Breast epithelium (tissue), 4 donors: Measurements from ENCODE around the gene DNAJA3. TPM values are rescaled to one million over a fixed set of nuclear protein-coding genes. Genes with fewer than 3 reads are reported as not detected.

Experiments used
- DNase-seq, 2 donors: peaks; one replicate each; pipeline ENCODE4 v3.0.0-alpha.2; 2019; ENCODE audit warnings: low spot score in 2 of 2
- H3K27ac ChIP-seq, 2 donors: fragments of 200-600 bp; sonication (generic) in 1 of 2; one replicate each; pipeline ENCODE4 v1.5.1; 2016 to 2019; ENCODE audit warnings: mild to moderate bottlenecking in 1 of 2
- H3K27me3 ChIP-seq, 2 donors: fragments of 200-600 bp; sonication (generic) in 1 of 2; one replicate each; pipeline versions ENCODE4 v1.5.1 to v1.6.0; 2017 to 2019; ENCODE audit warnings: control low read depth in 1 of 2, mild to moderate bottlenecking in 1 of 2
- H3K36me3 ChIP-seq: fragments of 200-600 bp; one replicate; pipeline ENCODE4 v1.5.1; 2019
- H3K4me1 ChIP-seq, 2 donors: fragments of 200-600 bp; sonication (generic); one replicate each; pipeline ENCODE4 v1.5.1; 2016 to 2019; ENCODE audit warnings: control low read depth in 1 of 2
- H3K4me3 ChIP-seq, 3 donors: fragments of 200-600 bp; sonication (generic); 1 replicate in 2 of 3; 2 replicates in 1 of 3; pipeline ENCODE4 v1.5.1; 2016 to 2019; ENCODE audit warnings: mild to moderate bottlenecking in 3 of 3, moderate library complexity in 2 of 3
- H3K9me3 ChIP-seq, 2 donors: fragments of 200-600 bp; sonication (generic) in 1 of 2; one replicate each; pipeline ENCODE4 v1.5.1; 2016 to 2019; ENCODE audit warnings: control low read depth in 1 of 2
- POLR2A ChIP-seq: fragments of 450-650 bp; IDR thresholded peaks from one replicate; pipeline ENCODE4 v1.6.1; 2016; ENCODE audit warnings: antibody characterized with exemption, mild to moderate bottlenecking, moderate library complexity
- POLR2AphosphoS5 ChIP-seq, 3 donors: sonication (generic); formaldehyde crosslinking; IDR thresholded peaks; one replicate each; pipeline ENCODE4 v1.6.1; 2017; ENCODE audit warnings: antibody characterized with exemption in 3 of 3
- intact Hi-C: fragments of 100-400 bp; cut with DNase I; formaldehyde crosslinking; loops from one replicate; pipeline ENCODE4 v1.15.1; 2023; ENCODE audit warnings: low total_unique reads
- total RNA-seq, 3 donors: library from RNA; depleted of rRNA; stranded (reverse); fragments of >200 nt; gene quantifications; one replicate each; pipeline ENCODE4 v1.1.0, GENCODE V29; 2016
- TF ChIP-seq, protein P1 (sequence below), 3 donors: fragments of 450-650 bp; IDR thresholded peaks; one replicate each; pipeline ENCODE4 v1.5.1; 2016 to 2017; ENCODE audit warnings: antibody characterized with exemption in 3 of 3, mild to moderate bottlenecking in 3 of 3, moderate library complexity in 3 of 3

Gene DNAJA3
- total RNA-seq, 3 donors from 2014 or later, result 32.6 to 54.2 (median 45.9) TPM

DNA sequence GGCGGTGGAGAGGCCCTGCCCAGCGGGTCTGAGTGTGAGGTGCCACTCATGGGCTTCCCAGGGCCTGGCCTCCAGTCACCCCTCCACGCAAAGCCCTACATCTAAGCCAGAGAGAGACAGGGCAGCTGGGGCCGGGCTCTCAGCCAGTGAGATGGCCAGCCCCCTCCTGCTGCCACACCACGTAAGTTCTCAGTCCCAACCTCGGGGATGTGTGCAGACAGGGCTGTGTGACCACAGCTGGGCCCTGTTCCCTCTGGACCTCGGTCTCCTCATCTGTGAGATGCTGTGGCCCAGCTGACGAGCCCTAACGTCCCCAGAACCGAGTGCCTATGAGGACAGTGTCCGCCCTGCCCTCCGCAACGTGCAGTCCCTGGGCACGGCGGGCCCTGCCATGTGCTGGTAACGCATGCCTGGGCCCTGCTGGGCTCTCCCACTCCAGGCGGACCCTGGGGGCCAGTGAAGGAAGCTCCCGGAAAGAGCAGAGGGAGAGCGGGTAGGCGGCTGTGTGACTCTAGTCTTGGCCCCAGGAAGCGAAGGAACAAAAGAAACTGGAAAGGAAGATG is 42.8 kb upstream of the DNAJA3 start:
- Histone ChIP-seq H3K27me3 (no peaks in the 10 kb centered on the region), H3K4me1 (peaks cover 14 to 28% of the 10 kb centered on the region in 2 donors), H3K9me3 (no peaks in the 10 kb centered on the region), H3K27ac (peak overlapping the region; percentile 38 to 77), H3K36me3 (peaks cover 4% of the 10 kb centered on the region), H3K4me3 (no peak overlapping the region)
- TF ChIP-seq POLR2A, result no peak
- TF ChIP-seq POLR2AphosphoS5 (IDR thresholded peaks at IDR 0.05), result no peak
- TF ChIP-seq, protein P1, sequence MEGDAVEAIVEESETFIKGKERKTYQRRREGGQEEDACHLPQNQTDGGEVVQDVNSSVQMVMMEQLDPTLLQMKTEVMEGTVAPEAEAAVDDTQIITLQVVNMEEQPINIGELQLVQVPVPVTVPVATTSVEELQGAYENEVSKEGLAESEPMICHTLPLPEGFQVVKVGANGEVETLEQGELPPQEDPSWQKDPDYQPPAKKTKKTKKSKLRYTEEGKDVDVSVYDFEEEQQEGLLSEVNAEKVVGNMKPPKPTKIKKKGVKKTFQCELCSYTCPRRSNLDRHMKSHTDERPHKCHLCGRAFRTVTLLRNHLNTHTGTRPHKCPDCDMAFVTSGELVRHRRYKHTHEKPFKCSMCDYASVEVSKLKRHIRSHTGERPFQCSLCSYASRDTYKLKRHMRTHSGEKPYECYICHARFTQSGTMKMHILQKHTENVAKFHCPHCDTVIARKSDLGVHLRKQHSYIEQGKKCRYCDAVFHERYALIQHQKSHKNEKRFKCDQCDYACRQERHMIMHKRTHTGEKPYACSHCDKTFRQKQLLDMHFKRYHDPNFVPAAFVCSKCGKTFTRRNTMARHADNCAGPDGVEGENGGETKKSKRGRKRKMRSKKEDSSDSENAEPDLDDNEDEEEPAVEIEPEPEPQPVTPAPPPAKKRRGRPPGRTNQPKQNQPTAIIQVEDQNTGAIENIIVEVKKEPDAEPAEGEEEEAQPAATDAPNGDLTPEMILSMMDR (IDR thresholded peaks at IDR 0.05), result no peak
- no peak for DNase-seq
- intact Hi-C loops, result no loop called here

DNA sequence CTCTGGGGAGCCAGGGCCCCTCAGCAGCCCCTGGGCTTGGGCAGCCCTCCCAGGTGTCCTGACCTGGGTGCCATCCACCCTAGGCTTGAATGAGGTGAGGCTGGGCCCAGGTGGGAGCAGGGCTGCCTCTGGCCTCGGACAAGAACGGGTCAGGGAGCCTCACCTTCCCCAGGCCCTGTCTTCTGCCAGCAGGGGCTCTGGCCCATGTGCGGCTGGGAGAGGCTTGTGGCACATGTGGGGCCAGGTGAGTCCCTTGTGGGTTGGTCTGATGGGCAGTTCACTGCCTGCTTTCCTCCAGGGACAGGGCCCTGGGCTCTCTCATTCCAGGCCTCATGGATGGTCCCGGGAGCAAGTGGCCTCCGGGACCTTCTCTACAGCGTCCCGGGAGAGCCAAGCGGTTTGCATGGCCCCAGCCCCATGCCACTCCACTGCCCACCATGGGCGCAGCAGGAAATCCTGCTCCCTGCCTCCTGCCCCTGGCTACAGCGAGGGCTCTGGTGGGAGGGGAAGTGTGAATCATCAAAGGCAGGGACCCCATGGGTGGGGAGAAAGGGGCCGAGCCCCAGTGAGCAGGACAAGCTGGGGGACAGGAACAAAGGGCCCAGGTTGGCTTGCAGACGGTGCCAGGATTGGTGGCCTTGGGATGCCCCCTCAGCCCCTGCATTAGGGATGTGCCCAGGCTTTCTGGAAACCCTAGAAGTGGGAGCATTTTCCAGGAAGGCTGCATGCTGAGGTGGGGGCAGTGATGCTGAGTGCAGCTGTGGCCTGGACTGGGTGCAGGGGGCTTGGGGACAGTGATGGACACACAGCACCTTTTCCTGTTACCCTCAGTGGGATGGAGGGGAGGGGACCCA is 41.9 kb upstream of the DNAJA3 start:
- peak overlapping the region; percentile 66 to 85 for H3K27ac ChIP-seq
- no peaks in the 10 kb centered on the region for H3K9me3 ChIP-seq
- intact Hi-C loops, result no loop called here
- TF ChIP-seq, protein P1 (IDR thresholded peaks at IDR 0.05), result no peak
- TF ChIP-seq POLR2AphosphoS5 (IDR thresholded peaks at IDR 0.05) (no peak), POLR2A (no peak)
- DNase-seq, result no peak
- no peaks in the 10 kb centered on the region for H3K27me3 ChIP-seq
- H3K4me3 ChIP-seq, result no peak overlapping the region
- peaks cover 4% of the 10 kb centered on the region for H3K36me3 ChIP-seq
- H3K4me1 ChIP-seq, result peaks cover 5 to 19% of the 10 kb centered on the region in 2 donors

- intact Hi-C loops, result no loop called here
- Histone ChIP-seq H3K27me3 (no peaks in the 10 kb centered on the region), H3K36me3 (peaks cover 4% of the 10 kb centered on the region), H3K4me3 (no peak overlapping the region), H3K27ac (peak overlapping the region; percentile 66 to 85), H3K9me3 (no peaks in the 10 kb centered on the region), H3K4me1 (peaks cover 4 to 15% of the 10 kb centered on the region in 2 donors)
- peak in 1 of 2 donors; percentile 38 for DNase-seq
- TF ChIP-seq, protein P1 (IDR thresholded peaks at IDR 0.05), result no peak
- TF ChIP-seq POLR2AphosphoS5 (IDR thresholded peaks at IDR 0.05), result peak in 1 of 3 donors; percentile 20
These were observed 41.1 kb upstream of the DNAJA3 start for GRCh38 chr16:4384509-4384942.

DNA sequence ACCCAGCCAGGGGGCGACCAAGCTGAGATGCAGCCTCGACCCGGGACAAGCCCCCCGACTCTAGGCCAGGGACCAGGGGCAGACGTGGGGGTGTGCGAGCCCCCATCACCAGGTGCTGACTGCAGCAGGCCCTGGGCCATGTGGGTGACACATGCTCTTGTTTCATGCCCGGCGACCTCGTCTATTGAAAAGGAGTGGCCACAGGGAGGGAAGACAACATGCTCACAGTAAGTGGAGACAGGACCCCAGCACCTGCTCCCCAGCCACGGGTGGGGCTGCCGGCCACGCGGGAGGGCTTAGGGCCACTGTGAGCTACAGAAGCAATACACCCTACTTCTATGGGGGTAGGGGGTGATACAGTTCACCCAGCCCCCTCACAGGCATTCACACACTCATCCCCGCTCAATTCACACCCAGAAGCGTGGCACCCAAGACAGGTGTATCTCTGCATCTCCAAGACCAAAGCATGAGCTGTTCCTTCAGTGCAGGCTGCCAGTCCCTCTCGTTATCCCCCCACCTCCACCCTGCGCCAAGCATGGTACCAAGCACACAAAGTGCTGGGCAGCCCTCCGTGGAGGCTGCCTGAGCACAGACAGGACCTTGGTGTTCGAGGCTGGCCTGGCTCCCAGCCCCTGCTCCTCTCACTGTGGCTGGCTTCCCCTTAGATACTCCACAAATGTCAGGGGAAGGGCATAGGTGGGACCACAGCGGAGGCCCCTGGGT is 40.4 kb upstream of the DNAJA3 start:
- peaks cover 4 to 15% of the 10 kb centered on the region in 2 donors for H3K4me1 ChIP-seq
- no peaks in the 10 kb centered on the region for H3K9me3 ChIP-seq
- no peak for DNase-seq
- H3K36me3 ChIP-seq, result peaks cover 4% of the 10 kb centered on the region
- TF ChIP-seq POLR2AphosphoS5 (IDR thresholded peaks at IDR 0.05), result no peak
- TF ChIP-seq, protein P1 (IDR thresholded peaks at IDR 0.05), result no peak
- no peak for TF ChIP-seq POLR2A
- H3K27ac ChIP-seq, result peak overlapping the region; percentile 66 to 85
- intact Hi-C loops, result no loop called here
- no peak overlapping the region for H3K4me3 ChIP-seq
- H3K27me3 ChIP-seq, result no peaks in the 10 kb centered on the region
